SH-SY5Y (cell line): ENCODE results near the gene NLRP5.

Experiments used
- GATA2 ChIP-seq: IDR thresholded peaks from 2 replicates; pipeline ENCODE4 v1.6.1; 2011; ENCODE audit warnings: mild to moderate bottlenecking, low read depth, low read length
- GATA3 ChIP-seq: IDR thresholded peaks from 2 replicates; pipeline ENCODE4 v1.6.1; 2011; ENCODE audit warnings: low read depth, mild to moderate bottlenecking, low read length, moderate library complexity

DNA sequence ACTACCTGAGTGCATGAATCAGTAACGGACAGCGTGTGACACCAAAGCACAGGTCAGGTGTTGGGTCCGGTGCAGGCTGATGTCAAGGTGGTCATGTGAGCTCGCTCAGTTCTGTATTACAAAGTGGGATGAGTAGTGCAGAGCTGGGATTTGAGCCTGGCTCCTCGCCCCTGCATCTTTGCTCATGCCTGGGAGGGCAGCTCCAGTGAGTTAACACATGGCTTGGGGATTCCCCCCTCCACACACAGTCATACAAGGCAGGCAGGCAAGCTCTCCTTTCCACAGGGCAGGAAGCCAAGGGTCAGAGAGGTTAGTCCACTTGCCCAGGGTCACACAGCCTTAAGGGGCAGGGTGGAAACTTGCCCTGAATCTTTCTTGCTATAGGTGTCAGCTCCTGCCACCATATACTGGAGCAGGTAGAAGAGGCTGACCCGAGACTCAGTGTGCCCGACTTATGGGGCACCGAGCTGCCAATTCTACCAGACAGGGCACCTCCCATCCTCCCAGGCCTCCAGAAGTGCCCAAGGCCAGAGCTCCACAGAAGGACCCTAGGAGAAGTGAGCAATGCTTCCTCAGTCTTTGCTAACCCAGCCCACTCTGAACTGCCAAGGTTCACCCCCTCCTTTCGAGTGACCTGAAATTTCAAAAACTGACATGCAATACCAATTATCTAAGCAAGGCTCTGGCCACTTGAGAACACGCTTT, 99.1 kb downstream of the NLRP5 start:
- TF ChIP-seq GATA2 = no peak
- no peak for TF ChIP-seq GATA3
